Spleen (tissue), 11 donors: Measurements from ENCODE around the gene ABI3. TPM values are rescaled to one million over a fixed set of nuclear protein-coding genes. Genes with fewer than 3 reads are reported as not detected.

Experiments
- DNase-seq: peaks from one replicate; pipeline ENCODE4 v3.0.0-alpha.2; 2020
- H3K27ac ChIP-seq, 8 donors: fragments of 200-600 bp; sonication (generic) in 7 of 8; 1 replicate in 4 of 8; 2 replicates in 4 of 8; pipeline versions ENCODE4 v1.5.0 to v1.8.0; 2016 to 2021; ENCODE audit warnings: inconsistent platforms in 4 of 8, mild to moderate bottlenecking in 4 of 8, moderate library complexity in 1 of 8
- H3K27me3 ChIP-seq, 7 donors: fragments of 200-600 bp; sonication (generic) in 6 of 7; replicated peaks in 1 of 7; 1 replicate in 4 of 7; 2 replicates in 3 of 7; pipeline versions ENCODE4 v1.5.0 to v1.8.0; 2016 to 2021; ENCODE audit warnings: inconsistent platforms in 3 of 7, mild to moderate bottlenecking in 1 of 7
- H3K36me3 ChIP-seq, 6 donors: fragments of 200-600 bp; sonication (generic) in 5 of 6; 1 replicate in 4 of 6; 2 replicates in 2 of 6; pipeline versions ENCODE4 v1.5.0 to v1.8.0; 2016 to 2021; ENCODE audit warnings: inconsistent platforms in 2 of 6
- H3K4me1 ChIP-seq, 6 donors: fragments of 200-600 bp; sonication (generic) in 5 of 6; 1 replicate in 3 of 6; 2 replicates in 3 of 6; pipeline versions ENCODE4 v1.5.0 to v1.8.0; 2016 to 2021; ENCODE audit warnings: inconsistent platforms in 3 of 6
- H3K4me3 ChIP-seq, 8 donors: fragments of 200-600 bp; sonication (generic) in 7 of 8; 1 replicate in 4 of 8; 2 replicates in 4 of 8; pipeline versions ENCODE4 v1.5.0 to v1.8.0; 2016 to 2021; ENCODE audit warnings: inconsistent platforms in 4 of 8, mild to moderate bottlenecking in 4 of 8, moderate library complexity in 2 of 8
- H3K9me3 ChIP-seq, 8 donors: fragments of 200-600 bp; sonication (generic) in 7 of 8; 1 replicate in 4 of 8; 2 replicates in 4 of 8; pipeline versions ENCODE4 v1.5.0 to v1.8.0; 2016 to 2021; ENCODE audit warnings: inconsistent platforms in 4 of 8
- POLR2A ChIP-seq, 3 donors: fragments of 450-650 bp; IDR thresholded peaks; one replicate each; pipeline ENCODE4 v1.5.1; 2017; ENCODE audit warnings: antibody characterized with exemption in 3 of 3, mild to moderate bottlenecking in 1 of 3
- POLR2AphosphoS5 ChIP-seq, 3 donors: sonication (generic); formaldehyde crosslinking; IDR thresholded peaks; one replicate each; pipeline ENCODE4 v1.5.1; 2017; ENCODE audit warnings: antibody characterized with exemption in 3 of 3
- WGBS, 5 donors: extraction: QIAGEN DNeasy Blood & Tissue Kit in 3 of 5; methylation state at CpG; one replicate each; pipeline versions ENCODE4 v1.1.5 to v1.1.7; 2013 to 2018; 5-methylcytosine and 5-hydroxymethylcytosine counted together
- intact Hi-C: fragments of 100-400 bp; cut with DNase I; formaldehyde crosslinking; loops from one replicate; pipeline ENCODE4 v1.15.0; 2023; ENCODE audit warnings: low total_unique reads
- polyA plus RNA-seq, 3 donors: library from polyadenylated mRNA; stranded (reverse); fragments of 200-250 nt; gene quantifications; one replicate each; pipeline ENCODE4 v1.2.1, GENCODE V29; 2013
- total RNA-seq, 7 donors: library from RNA; depleted of rRNA in 3 of 7; stranded (reverse); fragments of >200 nt in 3 of 7; fragmentation: NEBNext Ultra II Directional in 4 of 7; extraction: Animal tissue kit (Norgen Biotek cat#: 25700) in 4 of 7; gene quantifications; one replicate each; pipeline versions ENCODE4 v1.1.0 to v1.2.1, GENCODE V29; 2016 to 2021
- TF ChIP-seq, protein P1 (sequence below), 11 experiments: fragments of 200-600 bp in 7 of 11; fragments of 450-650 bp in 4 of 11; sonication (generic) in 4 of 11; IDR thresholded peaks in 8 of 11; conservative IDR thresholded peaks in 3 of 11; 1 replicate in 7 of 11; 2 replicates in 4 of 11; pipeline versions ENCODE4 v1.4.0 to v1.8.0; 2016 to 2021; ENCODE audit warnings: antibody characterized with exemption in 11 of 11, inconsistent platforms in 4 of 11, mild to moderate bottlenecking in 1 of 11
- donor health status: healthy with polysubstance abuse.
- donor health status: DM: no; HTN: no; CAD: no; lungs with moderate emphysema.
- donor health status: DM: no; HTN: no; CAD: no.
- donor health status: Bipolar disorder and iron deficiency.
- donor health status: healthy.
- donor health status: DM: no; HTN: no; CAD: no.
- donor health status: DM: yes; HTN: yes; CAD: no.

Gene ABI3
- total and polyA plus RNA-seq, 10 donors, result 51.3 to 121 (median 82.3) TPM

DNA sequence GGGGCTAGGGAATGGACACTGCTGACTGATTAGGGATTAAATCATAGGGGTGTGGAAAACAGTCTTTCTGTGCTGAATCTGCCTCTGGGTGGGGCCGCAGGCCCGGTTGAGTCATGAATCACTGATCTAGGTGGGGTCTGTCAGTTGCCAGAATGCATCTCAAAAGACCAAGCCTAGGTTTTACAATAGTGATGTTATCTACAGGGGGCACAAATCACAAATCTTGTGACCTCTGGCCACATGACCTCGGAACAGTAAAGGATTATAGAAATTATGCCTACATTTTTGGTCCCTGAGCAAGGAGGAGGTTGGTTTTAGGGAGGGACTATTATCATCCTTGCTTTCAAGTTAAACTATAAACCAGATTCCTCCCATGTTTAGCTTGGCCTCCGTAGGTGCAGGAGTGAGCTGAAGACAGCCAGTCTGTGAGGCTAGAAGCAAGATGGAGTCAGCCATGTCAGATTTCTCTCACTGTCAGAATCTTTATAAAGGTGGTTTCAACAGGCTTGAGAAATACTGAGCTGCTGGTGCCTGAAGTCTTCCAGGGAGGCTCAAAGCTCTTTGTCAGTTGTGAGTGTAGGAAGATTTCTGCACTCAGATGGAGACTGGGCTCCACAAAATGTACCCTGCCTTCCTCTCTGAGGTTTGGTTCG lies 13.0 kb upstream of the ABI3 start:
- Histone ChIP-seq H3K36me3 (no peaks in the 10 kb centered on the region), H3K4me3 (no peak overlapping the region), H3K27ac (no peak overlapping the region), H3K27me3 (no peaks in the 10 kb centered on the region), H3K4me1 (peaks cover 0 to 40% (median 11%) of the 10 kb centered on the region in 6 donors), H3K9me3 (no peaks in the 10 kb centered on the region)
- WGBS, 5 donors, result 65 to 78% (median 72%) methylated on average over 5 of the region's 5 CpGs
- intact Hi-C loops, result no loop called here
- TF ChIP-seq POLR2AphosphoS5 (IDR thresholded peaks at IDR 0.05) (no peak), POLR2A (IDR thresholded peaks at IDR 0.05) (no peak)
- TF ChIP-seq, protein P1, sequence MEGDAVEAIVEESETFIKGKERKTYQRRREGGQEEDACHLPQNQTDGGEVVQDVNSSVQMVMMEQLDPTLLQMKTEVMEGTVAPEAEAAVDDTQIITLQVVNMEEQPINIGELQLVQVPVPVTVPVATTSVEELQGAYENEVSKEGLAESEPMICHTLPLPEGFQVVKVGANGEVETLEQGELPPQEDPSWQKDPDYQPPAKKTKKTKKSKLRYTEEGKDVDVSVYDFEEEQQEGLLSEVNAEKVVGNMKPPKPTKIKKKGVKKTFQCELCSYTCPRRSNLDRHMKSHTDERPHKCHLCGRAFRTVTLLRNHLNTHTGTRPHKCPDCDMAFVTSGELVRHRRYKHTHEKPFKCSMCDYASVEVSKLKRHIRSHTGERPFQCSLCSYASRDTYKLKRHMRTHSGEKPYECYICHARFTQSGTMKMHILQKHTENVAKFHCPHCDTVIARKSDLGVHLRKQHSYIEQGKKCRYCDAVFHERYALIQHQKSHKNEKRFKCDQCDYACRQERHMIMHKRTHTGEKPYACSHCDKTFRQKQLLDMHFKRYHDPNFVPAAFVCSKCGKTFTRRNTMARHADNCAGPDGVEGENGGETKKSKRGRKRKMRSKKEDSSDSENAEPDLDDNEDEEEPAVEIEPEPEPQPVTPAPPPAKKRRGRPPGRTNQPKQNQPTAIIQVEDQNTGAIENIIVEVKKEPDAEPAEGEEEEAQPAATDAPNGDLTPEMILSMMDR (IDR thresholded peaks at IDR 0.05 in 8 of 11, conservative IDR thresholded peaks at IDR 0.05 in 3 of 11), result no peak
- DNase-seq, result peak; percentile 28

DNA sequence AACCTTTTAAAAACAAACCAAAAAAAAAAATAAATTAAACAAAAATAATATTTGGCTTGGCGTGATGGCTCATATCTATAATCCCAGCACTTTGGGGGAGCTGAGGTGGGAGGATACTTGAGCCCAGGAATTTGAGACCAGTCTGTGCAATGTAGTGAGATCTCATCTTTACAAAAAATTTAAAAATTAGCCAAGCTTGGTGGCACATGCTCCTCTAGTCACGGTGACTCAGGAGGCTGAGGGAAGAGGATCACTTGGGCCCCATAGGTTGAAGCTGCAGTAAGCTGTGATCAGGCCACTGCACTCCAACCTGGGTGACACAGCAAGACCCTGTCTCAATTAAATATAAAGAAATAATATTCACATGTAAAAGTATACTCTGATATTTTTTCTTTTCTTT lies 12.3 kb upstream of the ABI3 start:
- Histone ChIP-seq H3K4me3 (no peak overlapping the region), H3K9me3 (no peaks in the 10 kb centered on the region), H3K27ac (no peak overlapping the region), H3K36me3 (no peaks in the 10 kb centered on the region), H3K27me3 (no peaks in the 10 kb centered on the region), H3K4me1 (peaks cover 0 to 37% (median 10%) of the 10 kb centered on the region in 6 donors)
- intact Hi-C loops, result no loop called here
- TF ChIP-seq, protein P1 (IDR thresholded peaks at IDR 0.05 in 8 of 11, conservative IDR thresholded peaks at IDR 0.05 in 3 of 11), result no peak
- TF ChIP-seq POLR2AphosphoS5 (IDR thresholded peaks at IDR 0.05) (no peak), POLR2A (IDR thresholded peaks at IDR 0.05) (no peak)
- WGBS, 5 donors, result 88 to 91% (median 91%) methylated on average over 2 of the region's 2 CpGs
- peak; percentile 4 for DNase-seq

DNA sequence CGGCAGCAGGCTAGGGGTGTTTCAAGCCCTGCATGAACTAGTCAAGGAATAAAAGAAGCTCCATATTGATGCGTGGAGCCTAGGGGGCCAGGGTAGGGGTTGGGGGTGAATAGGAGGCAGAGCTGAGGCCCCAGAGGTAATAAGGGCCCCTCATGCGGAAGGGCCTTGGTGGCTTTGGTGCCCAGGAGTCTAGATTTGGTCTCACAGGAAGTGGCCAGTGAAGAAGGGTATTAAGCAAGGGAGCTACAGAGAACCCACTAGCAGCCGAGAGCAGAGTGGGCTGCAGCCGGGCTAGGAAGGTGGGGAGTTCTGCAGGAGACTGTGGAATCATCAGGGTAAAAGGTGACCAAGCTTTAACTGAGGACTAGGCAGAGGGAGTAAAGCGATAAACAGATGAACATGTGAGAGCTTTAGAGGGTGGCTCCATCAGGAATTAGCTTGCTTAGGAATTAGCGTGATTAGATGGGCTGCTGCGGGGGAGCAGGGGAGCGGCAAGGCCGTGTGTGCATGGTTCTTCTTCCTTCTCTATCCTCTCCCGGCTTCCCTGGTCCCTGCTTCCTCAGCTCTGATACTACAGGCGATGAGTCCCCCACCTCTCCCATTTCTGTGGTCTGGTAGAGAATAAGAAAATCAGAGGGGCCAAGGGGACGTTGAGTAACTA lies 10.0 kb upstream of the ABI3 start:
- no peaks in the 10 kb centered on the region for H3K36me3 ChIP-seq
- intact Hi-C loops, result no loop called here
- WGBS, 5 donors, result 82 to 88% (median 86%) methylated on average over 13 of the region's 13 CpGs
- H3K4me3 ChIP-seq, result no peak overlapping the region
- peaks cover 0 to 16% (median 0%) of the 10 kb centered on the region in 6 donors for H3K4me1 ChIP-seq
- H3K27ac ChIP-seq, result no peak overlapping the region
- H3K27me3 ChIP-seq, result no peaks in the 10 kb centered on the region
- peak; percentile 52 for DNase-seq
- TF ChIP-seq, protein P1 (IDR thresholded peaks at IDR 0.05 in 8 of 11, conservative IDR thresholded peaks at IDR 0.05 in 3 of 11), result no peak
- no peak for TF ChIP-seq POLR2AphosphoS5 (IDR thresholded peaks at IDR 0.05)
- no peak for TF ChIP-seq POLR2A (IDR thresholded peaks at IDR 0.05)
- H3K9me3 ChIP-seq, result no peaks in the 10 kb centered on the region

DNA sequence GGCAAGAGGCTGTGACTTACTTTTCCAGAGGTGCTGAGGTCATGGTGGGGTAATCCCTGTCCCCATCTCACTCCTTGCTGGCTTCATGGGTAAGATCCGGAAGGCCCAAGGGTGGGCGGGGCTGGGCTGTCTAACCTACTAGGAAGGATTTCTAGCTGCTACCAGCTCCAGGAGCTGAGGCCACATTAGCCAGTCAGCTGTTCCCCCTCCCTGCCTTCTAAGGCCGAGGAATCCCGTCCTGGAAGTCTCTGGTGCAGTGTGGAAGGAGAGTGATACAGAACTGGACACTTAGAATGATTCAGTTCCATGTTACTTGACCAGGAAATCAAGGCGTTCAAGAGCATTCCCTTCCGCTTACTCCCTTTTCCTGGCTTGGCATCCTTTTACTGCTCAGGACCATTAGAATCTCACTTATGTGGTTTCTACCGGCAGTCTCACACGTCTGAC lies 9.0 kb upstream of the ABI3 start:
- H3K4me3 ChIP-seq, result no peak overlapping the region
- intact Hi-C loops, result no loop called here
- peak; percentile 51 for DNase-seq
- WGBS, 5 donors, result 82 to 86% (median 85%) methylated on average over 8 of the region's 8 CpGs
- no peaks in the 10 kb centered on the region for H3K9me3 ChIP-seq
- peaks cover 0 to 10% (median 0%) of the 10 kb centered on the region in 6 donors for H3K4me1 ChIP-seq
- no peak overlapping the region for H3K27ac ChIP-seq
- no peaks in the 10 kb centered on the region for H3K27me3 ChIP-seq
- peaks cover 0 to 5% (median 0%) of the 10 kb centered on the region in 6 donors for H3K36me3 ChIP-seq
- TF ChIP-seq, protein P1 (IDR thresholded peaks at IDR 0.05 in 8 of 11, conservative IDR thresholded peaks at IDR 0.05 in 3 of 11), result no peak
- TF ChIP-seq POLR2A (IDR thresholded peaks at IDR 0.05) (no peak), POLR2AphosphoS5 (IDR thresholded peaks at IDR 0.05) (no peak)
